ENCODE measurements around the gene RGS19. TPM values are rescaled to one million over a fixed set of nuclear protein-coding genes. Genes with fewer than 3 reads are reported as not detected.

RGS19 gene
- total RNA-seq, 1 experiment from 2014 or later = 16.4 TPM

DNA sequence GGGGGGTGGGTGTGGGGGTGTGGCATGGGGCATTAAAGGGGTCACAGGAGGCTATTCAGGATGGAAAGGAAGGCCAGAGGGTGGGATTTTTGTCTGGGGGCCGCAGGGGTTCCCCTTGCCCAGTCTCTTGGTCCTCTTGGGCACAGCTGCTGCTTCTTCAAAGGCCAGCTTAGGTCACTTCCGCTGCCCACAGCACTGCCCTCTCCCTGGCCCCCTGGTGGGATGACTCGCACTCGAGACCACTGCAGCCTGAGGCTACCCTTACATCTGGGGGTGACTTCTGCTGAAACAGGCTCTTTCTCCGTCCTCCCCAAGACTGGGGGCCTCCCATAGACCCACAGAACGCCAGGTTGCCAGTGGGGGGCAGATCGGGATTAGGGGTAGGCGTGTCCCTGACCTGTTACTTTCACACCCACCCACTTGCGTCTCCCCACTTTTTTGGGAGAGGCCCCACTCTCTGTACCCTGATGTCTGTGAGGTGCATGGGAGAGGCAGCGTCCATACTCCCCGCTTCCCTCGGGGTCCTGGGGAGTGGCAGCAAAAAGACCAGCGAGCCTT, 3.6 kb upstream of the RGS19 start:
- H3K4me1 ChIP-seq (ENCODE audit: insufficient read depth, low read length, poor library complexity, severe bottlenecking) = peaks cover 24% of the 10 kb centered on the region
- ChIA-PET CTCF (interaction anchor here (0.6 to 1.6 kb wide), 3 partner anchors 20 to 103 kb away, joined by 3 to 5 read pairs (median 3); partner anchors contain the start of gene TCEA2), POLR2A (ENCODE audit: low non-redundant PET) (no interaction called here)
- peaks cover 15% of the 10 kb centered on the region for H3K27me3 ChIP-seq (replicated peaks; ENCODE audit: insufficient read depth, low read depth, low read length, poor library complexity)
- intact Hi-C loops (cut with micrococcal nuclease; ENCODE audit: unreplicated experiment) = loop anchor here (1.0 kb wide), 1 partner anchor 37 kb away; no protein-coding TSS in a partner anchor
- H3K27ac ChIP-seq (ENCODE audit: low read depth, low read length, poor library complexity, severe bottlenecking) = no peak overlapping the region
- peak overlapping the region; percentile 53 for H3K4me3 ChIP-seq (ENCODE audit: low read depth, low read length, poor library complexity, severe bottlenecking)
- no TSS peak for BruUV-seq (replicated peaks)
- no peak for TF ChIP-seq EZH2 (IDR thresholded peaks at IDR 0.05; ENCODE audit: borderline replicate concordance, low read depth, low read length, poor library complexity, severe bottlenecking)
- TF ChIP-seq, protein P1, sequence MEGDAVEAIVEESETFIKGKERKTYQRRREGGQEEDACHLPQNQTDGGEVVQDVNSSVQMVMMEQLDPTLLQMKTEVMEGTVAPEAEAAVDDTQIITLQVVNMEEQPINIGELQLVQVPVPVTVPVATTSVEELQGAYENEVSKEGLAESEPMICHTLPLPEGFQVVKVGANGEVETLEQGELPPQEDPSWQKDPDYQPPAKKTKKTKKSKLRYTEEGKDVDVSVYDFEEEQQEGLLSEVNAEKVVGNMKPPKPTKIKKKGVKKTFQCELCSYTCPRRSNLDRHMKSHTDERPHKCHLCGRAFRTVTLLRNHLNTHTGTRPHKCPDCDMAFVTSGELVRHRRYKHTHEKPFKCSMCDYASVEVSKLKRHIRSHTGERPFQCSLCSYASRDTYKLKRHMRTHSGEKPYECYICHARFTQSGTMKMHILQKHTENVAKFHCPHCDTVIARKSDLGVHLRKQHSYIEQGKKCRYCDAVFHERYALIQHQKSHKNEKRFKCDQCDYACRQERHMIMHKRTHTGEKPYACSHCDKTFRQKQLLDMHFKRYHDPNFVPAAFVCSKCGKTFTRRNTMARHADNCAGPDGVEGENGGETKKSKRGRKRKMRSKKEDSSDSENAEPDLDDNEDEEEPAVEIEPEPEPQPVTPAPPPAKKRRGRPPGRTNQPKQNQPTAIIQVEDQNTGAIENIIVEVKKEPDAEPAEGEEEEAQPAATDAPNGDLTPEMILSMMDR (conservative IDR thresholded peaks at IDR 0.05; ENCODE audit: low read depth, low read length) = no peak
- H3K9me3 ChIP-seq (ENCODE audit: low read depth, low read length, poor library complexity, severe bottlenecking) = no peaks in the 10 kb centered on the region
- no peaks in the 10 kb centered on the region for H3K36me3 ChIP-seq (ENCODE audit: insufficient read depth, low read length, poor library complexity, severe bottlenecking)
- no peak for DNase-seq (ENCODE audit: low spot score)

DNA sequence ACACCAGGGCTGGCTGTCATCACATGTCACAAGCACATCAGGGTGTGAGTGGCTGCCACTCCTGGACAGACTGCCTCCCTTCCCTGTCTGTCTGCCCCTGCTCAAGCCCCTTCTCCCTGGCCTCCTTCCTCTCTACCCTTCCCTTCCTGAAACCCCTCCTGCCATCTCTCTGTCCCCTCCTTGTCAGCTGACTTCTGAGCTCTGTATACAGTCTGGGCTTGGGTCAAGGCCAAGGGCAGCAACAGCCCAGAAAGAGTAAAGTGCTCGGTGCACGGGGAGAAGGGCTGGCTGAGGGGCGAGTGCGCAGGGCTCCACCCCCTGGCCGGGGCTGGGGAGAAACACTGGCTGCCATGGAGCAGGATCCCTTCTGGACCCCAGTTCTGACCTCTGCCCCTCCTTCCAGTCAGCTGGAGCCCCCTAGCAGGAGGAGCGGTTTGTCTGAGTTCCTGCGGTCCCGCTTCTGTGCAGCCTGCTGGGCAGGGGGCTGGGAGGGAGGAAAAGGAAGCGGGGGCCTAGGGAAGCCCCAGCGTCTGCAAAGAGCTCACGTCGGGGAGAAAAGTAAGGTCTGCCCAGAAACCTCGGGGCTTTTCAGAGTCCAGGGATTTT, 2.9 kb upstream of the RGS19 start:
- no peaks in the 10 kb centered on the region for H3K9me3 ChIP-seq (ENCODE audit: low read depth, low read length, poor library complexity, severe bottlenecking)
- H3K27me3 ChIP-seq (replicated peaks; ENCODE audit: insufficient read depth, low read depth, low read length, poor library complexity) = peaks cover 15% of the 10 kb centered on the region
- no peak for TF ChIP-seq EZH2 (IDR thresholded peaks at IDR 0.05; ENCODE audit: borderline replicate concordance, low read depth, low read length, poor library complexity, severe bottlenecking)
- TF ChIP-seq, protein P1 (conservative IDR thresholded peaks at IDR 0.05; ENCODE audit: low read depth, low read length) = 0 out of 2 replicates have a peak, but pooled peaks have one; percentile 22
- no peaks in the 10 kb centered on the region for H3K36me3 ChIP-seq (ENCODE audit: insufficient read depth, low read length, poor library complexity, severe bottlenecking)
- peaks cover 24% of the 10 kb centered on the region for H3K4me1 ChIP-seq (ENCODE audit: insufficient read depth, low read length, poor library complexity, severe bottlenecking)
- H3K27ac ChIP-seq (ENCODE audit: low read depth, low read length, poor library complexity, severe bottlenecking) = no peak overlapping the region
- no TSS peak for BruUV-seq (replicated peaks)
- ChIA-PET CTCF (interaction anchor here (0.6 to 1.6 kb wide), 3 partner anchors 19 to 102 kb away, joined by 3 to 5 read pairs (median 3); partner anchors contain the start of gene TCEA2), POLR2A (ENCODE audit: low non-redundant PET) (no interaction called here)
- no peak overlapping the region for H3K4me3 ChIP-seq (ENCODE audit: low read depth, low read length, poor library complexity, severe bottlenecking)
- DNase-seq (ENCODE audit: low spot score) = no peak
- intact Hi-C loops (cut with micrococcal nuclease; ENCODE audit: unreplicated experiment) = no loop called here

DNA sequence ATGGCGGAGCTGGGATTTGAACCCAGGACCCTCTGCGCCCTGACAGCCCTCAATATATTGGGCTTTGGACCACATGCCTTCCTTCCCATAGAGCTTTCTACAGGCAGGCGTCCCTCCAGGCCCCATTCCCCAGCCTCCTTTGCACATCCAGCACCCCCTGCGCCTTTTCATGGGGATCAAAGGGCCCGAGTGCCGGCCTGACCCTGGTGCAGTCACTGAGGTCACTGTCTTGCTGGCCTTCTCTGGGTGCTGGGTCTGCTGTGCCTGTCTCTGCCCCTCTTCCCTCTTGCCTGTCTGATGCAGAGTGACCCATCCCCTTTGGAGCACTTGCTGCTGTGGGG, 2.3 kb upstream of the RGS19 start:
- no TSS peak for BruUV-seq (replicated peaks)
- ChIA-PET CTCF (no interaction called here), POLR2A (ENCODE audit: low non-redundant PET) (no interaction called here)
- Histone ChIP-seq H3K4me1 (ENCODE audit: insufficient read depth, low read length, poor library complexity, severe bottlenecking) (peaks cover 24% of the 10 kb centered on the region), H3K36me3 (ENCODE audit: insufficient read depth, low read length, poor library complexity, severe bottlenecking) (no peaks in the 10 kb centered on the region), H3K9me3 (ENCODE audit: low read depth, low read length, poor library complexity, severe bottlenecking) (no peaks in the 10 kb centered on the region), H3K4me3 (ENCODE audit: low read depth, low read length, poor library complexity, severe bottlenecking) (no peak overlapping the region), H3K27ac (ENCODE audit: low read depth, low read length, poor library complexity, severe bottlenecking) (no peak overlapping the region), H3K27me3 (replicated peaks; ENCODE audit: insufficient read depth, low read depth, low read length, poor library complexity) (peaks cover 15% of the 10 kb centered on the region)
- no peak for DNase-seq (ENCODE audit: low spot score)
- TF ChIP-seq, protein P1 (conservative IDR thresholded peaks at IDR 0.05; ENCODE audit: low read depth, low read length) = no peak
- no peak for TF ChIP-seq EZH2 (IDR thresholded peaks at IDR 0.05; ENCODE audit: borderline replicate concordance, low read depth, low read length, poor library complexity, severe bottlenecking)
- intact Hi-C loops (cut with micrococcal nuclease; ENCODE audit: unreplicated experiment) = no loop called here
